Measurements from ENCODE around the gene SLC44A2.

- TF ChIP-seq EP300 (IDR thresholded peaks at IDR 0.05) (no peak), POLR2A (IDR thresholded peaks at IDR 0.05) (no peak), POLR2AphosphoS5 (IDR thresholded peaks at IDR 0.05) (no peak)
- TF ChIP-seq, protein P1, sequence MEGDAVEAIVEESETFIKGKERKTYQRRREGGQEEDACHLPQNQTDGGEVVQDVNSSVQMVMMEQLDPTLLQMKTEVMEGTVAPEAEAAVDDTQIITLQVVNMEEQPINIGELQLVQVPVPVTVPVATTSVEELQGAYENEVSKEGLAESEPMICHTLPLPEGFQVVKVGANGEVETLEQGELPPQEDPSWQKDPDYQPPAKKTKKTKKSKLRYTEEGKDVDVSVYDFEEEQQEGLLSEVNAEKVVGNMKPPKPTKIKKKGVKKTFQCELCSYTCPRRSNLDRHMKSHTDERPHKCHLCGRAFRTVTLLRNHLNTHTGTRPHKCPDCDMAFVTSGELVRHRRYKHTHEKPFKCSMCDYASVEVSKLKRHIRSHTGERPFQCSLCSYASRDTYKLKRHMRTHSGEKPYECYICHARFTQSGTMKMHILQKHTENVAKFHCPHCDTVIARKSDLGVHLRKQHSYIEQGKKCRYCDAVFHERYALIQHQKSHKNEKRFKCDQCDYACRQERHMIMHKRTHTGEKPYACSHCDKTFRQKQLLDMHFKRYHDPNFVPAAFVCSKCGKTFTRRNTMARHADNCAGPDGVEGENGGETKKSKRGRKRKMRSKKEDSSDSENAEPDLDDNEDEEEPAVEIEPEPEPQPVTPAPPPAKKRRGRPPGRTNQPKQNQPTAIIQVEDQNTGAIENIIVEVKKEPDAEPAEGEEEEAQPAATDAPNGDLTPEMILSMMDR (IDR thresholded peaks at IDR 0.05) = no peak
Observed at GRCh38 chr19:10636304-10636972, 11.1 kb downstream of the SLC44A2 start.

All from gastroesophageal sphincter (tissue), 3 donors.